NCI-H187 treated with DMSO at 0.1 percent for 48 hours (cell line): ENCODE results near the gene TMEM213.

Experiments used
- DNase-seq: peaks from one replicate; lab custom pipeline; 2025; lab: John Stamatoyannopoulos, UW

TMEM213 gene

DNA sequence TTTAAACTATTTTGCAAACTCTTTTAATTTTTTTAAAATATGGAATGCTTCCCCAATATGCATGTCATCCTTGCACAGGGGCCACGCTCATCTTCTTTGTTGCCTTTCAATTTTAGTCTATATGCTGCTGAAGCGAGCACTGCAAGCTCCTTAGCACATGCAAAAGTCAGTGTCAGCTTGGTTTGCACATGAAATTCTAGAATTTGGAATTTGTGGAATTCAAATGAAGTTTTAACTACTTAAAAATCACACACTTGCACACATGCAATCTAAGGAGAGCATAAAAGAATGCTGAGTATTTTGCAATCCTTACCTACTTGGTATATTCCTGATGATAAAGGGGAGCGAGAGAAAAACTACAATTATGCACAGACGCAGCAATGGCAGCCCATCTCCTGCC lies 78.5 kb downstream of the TMEM213 start:
- DNase-seq, result no peak

DNA sequence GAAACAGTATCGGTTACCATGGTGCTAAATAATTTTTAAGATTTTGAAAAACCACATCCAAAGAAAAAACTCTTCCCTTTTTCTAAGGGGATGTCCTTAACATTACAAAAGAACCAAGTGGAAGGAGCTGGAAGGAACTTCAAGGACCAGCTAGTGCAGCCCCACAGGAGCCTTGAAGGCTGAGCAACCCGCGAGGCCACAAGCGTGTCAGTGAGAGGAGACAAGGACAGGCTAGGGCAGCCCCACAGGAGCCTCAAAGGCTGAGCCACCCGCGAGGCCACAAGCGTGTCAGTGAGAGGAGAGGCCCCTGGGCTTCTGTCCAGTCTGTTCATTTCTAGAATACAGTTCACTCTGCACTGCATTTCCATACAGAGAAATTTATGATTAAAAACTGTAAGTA lies 80.3 kb downstream of the TMEM213 start:
- DNase-seq, result no peak

DNA sequence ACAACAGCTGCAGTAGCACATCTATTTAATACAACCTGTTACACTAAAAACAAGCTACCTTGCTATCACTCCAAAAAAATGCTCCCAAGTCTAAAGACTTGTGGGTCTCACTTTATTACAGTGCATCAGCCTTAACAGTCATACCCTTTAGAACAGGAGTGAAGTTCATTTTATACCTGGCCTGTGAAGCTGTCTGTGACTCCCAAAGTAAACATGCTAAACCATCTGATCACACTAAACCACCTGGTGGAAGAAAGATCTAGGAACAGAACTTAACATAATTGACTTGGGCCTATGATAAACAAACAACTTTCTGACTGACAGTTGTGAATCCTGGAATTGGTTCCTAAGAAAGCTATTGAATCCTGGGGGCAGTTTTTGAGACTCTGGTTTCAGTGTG lies 81.1 kb downstream of the TMEM213 start:
- no peak for DNase-seq

DNA sequence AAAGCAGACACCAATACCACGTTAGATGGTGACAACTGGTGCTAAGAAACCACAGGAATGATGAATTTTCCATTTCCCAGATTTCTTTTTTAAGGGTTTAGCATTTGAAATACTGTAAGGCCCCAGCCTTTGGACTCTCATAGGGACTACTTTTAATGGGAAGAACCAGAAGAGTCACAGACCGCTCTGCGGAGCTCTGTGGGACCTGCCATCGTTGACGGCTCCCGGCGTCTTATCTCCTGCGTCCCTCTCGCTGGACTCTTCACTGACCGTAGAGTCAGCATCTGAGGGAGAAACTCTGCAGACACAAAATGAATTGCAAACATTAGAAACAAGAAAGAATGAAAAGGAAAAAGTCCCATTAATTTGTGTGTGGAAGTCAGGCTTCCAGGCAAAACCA lies 81.6 kb downstream of the TMEM213 start:
- DNase-seq, result no peak

DNA sequence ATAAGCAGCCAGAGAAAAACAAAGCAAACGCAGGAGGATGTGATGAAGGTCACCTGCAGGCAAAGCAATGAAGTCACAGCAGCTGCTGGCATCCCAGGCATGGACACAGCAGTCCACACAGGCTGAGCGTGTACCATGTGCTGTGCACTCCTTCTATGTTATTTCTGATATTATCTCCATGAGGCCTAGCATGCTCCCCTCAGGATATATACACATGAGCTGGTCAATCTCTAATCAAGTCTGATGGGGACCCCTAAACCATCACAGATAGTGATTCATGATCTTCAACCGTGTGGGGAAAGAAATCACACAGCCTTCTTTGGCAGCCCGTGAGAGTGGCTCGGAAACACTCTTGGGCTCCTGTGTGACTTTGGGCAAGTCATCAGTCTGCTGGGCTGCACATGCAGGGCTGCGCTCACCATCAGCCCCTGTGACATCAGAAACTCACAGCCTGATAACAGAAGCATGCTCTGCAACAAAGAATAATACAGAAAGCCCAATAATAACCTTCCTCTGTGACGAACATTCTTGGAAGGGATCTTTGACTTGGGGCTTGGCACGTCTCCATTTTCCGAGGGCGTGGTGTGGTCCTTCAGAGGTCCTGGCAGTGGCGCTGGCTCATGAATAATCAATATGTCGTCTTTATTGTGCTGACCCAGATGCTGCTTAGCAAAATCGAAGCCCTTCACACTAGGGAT lies 83.2 kb downstream of the TMEM213 start:
- DNase-seq, result no peak

DNA sequence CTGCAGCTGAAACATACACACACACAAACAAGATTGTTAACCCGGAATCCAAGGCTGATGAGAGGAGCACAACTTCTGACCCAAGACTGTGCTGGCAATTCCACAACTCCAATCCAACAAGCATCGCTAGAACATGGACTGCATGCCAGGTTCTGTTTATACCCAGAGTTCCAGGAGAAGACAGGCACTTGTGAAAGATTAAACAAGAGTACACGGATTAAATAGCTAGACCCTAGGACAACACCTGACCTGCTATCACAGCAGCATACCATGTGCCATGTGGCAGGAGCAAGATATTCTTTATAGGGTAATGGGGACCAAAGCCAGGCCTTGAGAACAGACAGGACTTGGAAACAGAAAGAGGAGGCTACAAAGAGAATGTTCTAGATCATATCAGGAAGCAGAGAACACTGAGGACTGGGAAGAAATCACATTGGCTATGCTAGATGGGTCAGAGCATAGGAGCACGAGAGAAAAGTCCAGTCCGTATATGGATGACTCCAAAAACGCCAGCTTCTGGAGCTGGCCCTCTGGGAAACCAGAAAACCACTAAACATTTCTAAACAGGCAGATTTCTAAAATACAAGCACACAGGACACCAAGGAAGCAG lies 83.9 kb downstream of the TMEM213 start:
- DNase-seq, result no peak

DNA sequence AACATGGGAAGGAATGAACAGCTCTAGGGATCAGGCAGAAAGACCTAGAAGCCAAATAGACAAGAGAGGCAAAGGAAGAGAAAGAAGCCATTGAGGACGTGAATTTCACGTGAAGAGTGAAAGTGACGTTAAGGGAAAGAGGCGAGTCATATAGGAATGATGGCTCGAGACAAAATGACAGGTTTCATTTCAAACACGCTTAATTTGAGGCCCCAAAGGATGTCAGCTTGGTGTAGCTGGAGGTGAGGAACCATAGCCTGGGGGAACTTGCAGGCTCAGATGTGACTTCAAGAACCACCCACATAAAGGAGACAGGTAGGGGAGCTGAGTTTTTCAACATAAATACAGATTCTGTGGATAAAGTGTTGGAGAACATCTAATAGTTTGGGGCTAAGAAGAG lies 84.5 kb downstream of the TMEM213 start:
- DNase-seq, result no peak

DNA sequence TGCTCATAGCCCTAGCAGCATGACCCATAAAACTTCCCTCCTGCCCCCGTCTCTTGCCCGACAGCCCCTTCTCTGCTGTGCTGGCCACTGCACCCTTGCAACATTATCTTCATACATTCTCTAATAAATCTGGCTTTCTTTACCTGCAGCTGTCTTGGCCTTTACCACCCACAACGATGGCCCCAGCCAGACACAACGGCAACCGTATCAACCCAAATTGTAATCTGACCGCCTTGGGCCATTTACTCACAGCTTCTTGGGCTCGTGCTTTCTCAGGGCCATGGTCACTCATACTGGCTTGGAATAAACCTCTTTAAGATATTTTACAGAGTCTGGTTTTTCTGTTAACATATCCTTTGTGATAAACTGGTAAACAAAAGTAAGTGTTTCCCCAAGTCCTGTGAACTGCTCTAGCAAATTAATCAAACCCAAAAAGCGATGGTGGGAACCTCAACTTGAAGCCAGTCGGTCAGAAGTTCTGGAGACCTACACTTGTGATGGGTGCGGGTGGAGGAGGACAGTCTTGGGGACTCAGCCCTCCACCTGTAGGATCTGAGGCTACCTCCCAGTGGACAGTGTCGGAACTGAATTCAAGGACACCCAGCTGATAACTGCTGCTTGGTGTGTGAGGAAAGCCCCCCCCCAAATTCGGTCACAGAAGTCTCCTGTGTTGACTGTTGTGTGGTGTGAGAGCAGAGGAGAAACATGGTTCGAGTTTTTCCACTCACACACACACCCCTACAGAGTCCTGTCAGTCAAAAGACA lies 87.8 kb downstream of the TMEM213 start:
- no peak for DNase-seq

DNA sequence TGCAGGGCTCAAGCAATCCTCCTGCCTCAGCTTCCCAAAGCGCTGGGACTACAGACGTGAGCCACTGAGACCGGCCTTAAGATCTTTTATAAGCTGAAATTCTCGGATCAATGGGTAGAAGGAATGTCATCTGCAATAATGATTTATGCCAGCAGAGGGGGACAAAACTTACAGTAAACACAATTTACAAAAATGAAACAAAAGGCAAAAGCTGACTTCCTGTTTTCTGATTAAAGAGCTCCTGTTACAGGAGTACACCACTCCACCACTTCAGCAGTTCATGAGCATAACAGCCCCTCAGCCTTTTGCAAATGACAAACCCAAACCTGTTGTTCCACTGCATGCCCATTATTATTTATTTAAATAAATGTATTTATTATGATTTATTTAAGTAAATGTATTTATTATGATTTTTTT lies 88.7 kb downstream of the TMEM213 start:
- DNase-seq, result peak; percentile 26

DNA sequence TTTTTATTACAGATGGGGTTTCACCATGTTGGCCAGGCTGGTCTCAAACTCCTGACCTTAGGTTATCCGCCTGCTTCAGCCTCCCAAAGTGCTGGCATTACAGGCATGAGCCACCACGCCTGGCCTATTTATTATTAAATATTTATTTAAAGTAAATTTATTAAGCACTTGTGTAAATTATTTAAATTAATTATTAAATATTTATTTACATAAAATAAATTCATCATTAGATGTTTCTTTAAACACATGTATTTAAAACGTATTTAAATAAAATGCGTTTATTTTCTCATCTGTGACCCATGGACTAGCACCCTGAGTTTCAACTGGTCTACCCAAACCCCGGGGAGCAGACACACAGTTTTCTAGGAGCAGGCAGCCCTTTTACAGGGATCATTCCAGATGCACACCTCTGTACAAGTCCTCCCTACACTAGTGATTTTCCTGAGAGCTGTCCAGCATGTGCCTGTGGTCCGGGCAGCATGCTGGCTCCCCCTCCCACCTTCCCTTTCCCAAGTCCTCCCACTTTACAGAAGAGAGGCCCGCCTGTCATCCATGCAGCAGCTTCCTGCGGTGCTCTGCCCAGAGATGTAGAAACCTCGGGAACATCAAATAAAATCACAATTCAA lies 89.4 kb downstream of the TMEM213 start:
- no peak for DNase-seq
